Ovary (tissue), 3 donors: ENCODE measurements around the gene GMEB2.

Source experiments
- CTCF ChIP-seq, 3 donors: fragments of 450-650 bp in 2 of 3; fragments of 200-600 bp in 1 of 3; IDR thresholded peaks; one replicate each; pipeline versions ENCODE4 v1.5.1 to v1.8.0; 2016 to 2022; ENCODE audit warnings: antibody characterized with exemption in 3 of 3, mild to moderate bottlenecking in 1 of 3
- POLR2A ChIP-seq: fragments of 450-650 bp; IDR thresholded peaks from one replicate; pipeline ENCODE4 v1.6.1; 2017; ENCODE audit warnings: antibody characterized with exemption, mild to moderate bottlenecking, moderate library complexity
- donor health status: DM: no; HTN: no; CAD: no.

- no peak for TF ChIP-seq CTCF (IDR thresholded peaks at IDR 0.05)
- no peak for TF ChIP-seq POLR2A
Measured at GRCh38 chr20:63572071-63572787, 54.7 kb downstream of the GMEB2 start.
